Fibroblast of mammary gland (primary cell): ENCODE data around the gene DBN1.

Experiments
- DNase-seq: peaks from one replicate; pipeline ENCODE4 v3.0.0-alpha.2; 2010; ENCODE audit warnings: low read depth
- H3K4me3 ChIP-seq: 2 replicates; pipeline ENCODE4 v1.5.1; 2011; ENCODE audit warnings: low read depth, mild to moderate bottlenecking, low read length, moderate library complexity; ENCODE audit not compliant: control insufficient read depth
- TF ChIP-seq, protein P1 (sequence below): conservative IDR thresholded peaks from 2 replicates; pipeline ENCODE4 v1.5.1; 2011; ENCODE audit warnings: low read depth, low read length, inconsistent platforms; ENCODE audit not compliant: control insufficient read depth, insufficient read depth

Gene DBN1

DNA sequence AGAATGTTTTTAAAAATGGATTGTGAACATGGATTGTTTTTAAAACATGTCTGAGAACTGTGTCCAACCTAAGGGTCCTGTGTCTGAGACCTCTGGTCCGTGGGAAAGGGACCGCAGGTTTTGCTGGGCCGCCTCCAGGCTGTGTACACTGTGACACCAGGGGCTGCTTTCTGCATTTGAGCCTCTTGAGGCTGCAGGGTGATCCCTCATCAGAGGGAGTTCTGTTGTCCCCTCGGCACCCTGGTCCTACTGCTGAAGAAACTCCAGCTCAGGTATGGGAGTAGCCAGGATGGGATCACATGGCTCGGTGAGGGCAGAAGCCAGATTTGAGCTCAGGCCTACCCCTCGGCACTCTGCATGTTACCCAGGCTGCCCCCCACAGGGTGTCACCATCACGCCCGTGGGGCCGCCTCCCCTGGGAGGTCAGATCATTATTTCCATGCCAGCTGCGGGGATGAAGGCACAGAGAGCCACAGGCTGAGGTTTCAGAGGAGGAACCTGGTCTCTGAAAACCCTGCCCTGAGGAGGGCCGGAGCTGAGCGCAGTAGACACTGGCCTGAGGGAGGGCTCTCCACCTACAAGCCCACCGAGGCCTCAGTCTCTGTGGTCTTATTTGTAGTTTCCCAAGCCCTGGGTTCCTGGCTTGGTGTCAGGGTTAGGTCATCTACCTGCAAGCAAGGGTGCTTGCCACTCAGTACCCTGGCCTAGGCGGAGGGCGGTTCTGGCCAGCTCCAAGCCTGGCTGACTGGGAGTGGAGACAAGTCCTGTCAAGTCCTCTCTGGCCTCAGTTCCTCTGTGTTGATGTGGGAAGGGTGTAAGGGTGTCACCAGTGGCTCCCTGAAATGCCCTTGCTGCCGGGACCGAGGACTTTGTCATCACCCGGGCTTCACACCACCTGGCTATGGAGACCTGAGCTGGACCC, 24.0 kb downstream of the DBN1 start:
- H3K4me3 ChIP-seq, result no peak overlapping the region
- TF ChIP-seq, protein P1, sequence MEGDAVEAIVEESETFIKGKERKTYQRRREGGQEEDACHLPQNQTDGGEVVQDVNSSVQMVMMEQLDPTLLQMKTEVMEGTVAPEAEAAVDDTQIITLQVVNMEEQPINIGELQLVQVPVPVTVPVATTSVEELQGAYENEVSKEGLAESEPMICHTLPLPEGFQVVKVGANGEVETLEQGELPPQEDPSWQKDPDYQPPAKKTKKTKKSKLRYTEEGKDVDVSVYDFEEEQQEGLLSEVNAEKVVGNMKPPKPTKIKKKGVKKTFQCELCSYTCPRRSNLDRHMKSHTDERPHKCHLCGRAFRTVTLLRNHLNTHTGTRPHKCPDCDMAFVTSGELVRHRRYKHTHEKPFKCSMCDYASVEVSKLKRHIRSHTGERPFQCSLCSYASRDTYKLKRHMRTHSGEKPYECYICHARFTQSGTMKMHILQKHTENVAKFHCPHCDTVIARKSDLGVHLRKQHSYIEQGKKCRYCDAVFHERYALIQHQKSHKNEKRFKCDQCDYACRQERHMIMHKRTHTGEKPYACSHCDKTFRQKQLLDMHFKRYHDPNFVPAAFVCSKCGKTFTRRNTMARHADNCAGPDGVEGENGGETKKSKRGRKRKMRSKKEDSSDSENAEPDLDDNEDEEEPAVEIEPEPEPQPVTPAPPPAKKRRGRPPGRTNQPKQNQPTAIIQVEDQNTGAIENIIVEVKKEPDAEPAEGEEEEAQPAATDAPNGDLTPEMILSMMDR, result no peak
- no peak for DNase-seq

DNA sequence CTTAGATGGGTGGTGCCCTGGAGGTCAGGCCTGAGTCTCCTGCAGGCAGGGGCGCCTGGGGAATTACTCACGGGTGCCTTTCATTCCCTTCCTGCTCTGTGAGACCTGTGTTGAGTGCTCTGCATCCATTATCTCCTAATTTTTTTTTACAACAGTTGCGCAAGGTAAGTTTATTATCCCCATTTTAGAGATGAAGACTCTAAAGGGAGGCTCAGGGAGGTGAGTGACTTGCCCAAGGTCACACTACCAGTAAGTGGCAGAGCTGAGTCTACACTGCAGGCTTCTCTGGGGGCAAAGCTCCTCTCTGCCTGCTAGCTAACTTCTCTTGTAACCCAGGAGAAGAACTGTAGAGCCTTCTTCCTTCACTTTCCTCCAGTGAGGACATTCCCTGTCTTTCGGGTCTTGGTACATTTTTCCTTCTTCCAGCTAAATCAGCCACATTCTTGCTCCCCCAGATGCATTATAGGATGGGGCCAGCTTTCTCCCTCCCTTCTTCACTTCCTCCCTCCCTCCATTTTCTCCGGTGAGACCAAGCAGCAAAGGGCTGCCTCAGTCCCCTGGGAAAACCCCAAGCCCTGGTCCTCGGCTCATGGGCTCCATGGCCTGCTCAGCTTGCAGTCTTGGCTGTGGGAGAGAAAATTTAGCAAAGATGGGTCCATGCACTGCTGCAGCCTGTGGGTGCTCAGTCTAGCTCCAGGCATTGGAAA, 25.0 kb downstream of the DBN1 start:
- H3K4me3 ChIP-seq, result no peak overlapping the region
- DNase-seq, result no peak
- TF ChIP-seq, protein P1, result no peak

DNA sequence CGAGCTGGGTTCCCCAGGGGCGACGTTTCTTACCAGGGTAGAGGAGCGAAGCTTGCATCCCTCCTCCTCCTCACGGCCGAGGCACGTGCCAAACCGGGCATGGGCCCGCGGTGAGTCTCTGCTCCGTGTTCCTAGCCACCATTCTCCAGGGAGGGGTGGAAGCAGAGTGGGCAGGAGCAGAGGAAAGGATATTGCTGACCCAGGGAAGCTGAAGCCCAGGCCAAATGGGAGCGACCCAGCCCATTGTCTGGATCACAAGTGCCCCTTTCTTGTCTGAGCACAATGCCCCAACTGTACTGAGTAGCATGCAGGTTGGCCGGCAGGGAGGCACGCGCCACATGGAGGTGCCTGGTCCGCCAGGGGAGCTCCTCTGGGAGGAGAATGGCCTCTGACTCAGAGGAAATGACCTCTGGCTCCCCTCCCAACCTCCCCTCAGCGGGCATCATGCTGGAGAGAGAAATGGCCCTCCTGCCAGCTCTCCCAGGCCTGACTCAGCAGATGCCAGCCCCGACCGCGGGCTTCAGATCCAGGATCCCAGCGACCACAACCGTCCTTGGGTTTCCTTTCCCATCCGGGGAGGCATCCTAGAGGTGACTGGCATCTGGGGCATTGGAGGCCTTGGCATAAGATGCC, 25.7 kb downstream of the DBN1 start:
- TF ChIP-seq, protein P1, result no peak
- DNase-seq, result peak; percentile 80
- H3K4me3 ChIP-seq, result peak overlapping the region; percentile 46

DNA sequence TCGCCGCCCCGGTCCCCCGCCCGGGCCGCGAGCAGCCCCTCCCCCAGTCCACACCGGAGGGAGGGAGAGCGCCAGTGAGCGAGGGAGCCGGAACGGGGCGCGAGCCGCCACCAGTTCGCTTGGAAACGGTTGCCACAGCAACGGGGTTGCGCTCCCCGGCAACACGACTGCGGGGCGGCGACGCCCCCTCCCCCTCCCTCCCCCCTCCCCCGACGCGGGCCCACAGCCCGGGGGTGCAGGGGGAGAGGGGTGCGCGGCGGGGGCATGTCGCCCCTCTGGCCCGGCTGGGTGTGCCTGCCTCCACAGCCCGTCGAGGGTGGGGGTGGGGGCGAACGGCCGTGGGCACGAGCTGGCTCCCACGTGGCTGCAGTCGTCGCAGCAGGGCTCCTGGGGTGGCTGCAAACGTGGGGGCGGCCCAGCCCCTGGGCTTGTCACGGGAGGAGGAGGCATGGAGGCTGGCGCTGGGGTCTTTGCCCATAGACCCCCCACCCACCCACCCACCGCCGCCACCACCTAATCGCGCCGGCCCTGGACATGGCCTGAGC, 26.3 kb downstream of the DBN1 start:
- H3K4me3 ChIP-seq, result peak overlapping the region; percentile 46
- DNase-seq, result peak; percentile 36
- TF ChIP-seq, protein P1, result no peak

DNA sequence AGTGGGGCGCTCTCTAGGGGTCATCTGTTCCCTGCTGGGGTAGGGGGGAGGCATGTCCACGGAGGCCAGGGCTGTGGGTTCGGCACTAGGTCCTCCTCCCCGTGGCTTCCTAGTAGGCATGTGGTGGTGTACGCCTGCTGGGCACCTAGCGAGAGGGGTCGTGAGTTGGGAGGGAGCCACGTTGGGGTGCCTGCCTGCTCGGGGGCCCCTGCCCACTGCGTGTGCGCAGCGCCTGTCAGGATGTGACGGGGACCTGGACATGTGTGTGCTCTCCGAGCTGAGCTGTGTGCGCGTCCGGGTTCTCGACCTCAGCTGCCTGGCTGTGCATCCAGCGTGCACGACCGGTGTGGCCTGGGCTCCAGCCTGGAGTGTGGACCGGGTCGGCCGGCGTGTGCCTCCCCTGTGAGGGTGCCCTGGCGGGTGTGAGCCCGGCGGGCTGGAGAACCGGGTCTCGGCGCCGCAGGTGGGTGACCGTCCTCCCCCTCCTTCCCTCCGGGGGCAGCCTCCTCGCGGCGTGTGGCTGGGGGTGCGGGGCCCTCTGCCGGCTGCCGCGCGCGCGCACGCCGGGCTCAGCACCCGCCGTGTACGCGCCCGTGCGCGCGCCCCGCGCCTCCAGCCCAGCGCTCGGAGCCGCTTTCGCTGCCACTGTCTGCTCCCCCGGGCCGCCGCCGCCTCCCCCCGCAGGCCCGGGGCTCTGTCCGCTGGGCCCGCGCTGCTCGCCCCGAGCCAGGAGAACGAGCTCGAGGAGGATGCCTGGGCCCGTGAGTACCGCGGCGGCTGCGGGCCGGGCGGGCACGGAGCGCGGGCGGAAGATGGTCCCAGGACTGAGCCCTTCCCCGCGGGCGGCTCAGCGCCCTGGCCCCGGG, 27.0 kb downstream of the DBN1 start, which contains the start of gene PRR7:
TSS of gene PRR7 (plus strand) at position 615 of the 866 bp plus-strand sequence. CDS start 8,254 bp downstream, outside the sequence.
- TF ChIP-seq, protein P1, result no peak
- peak within 1 kb of the TSS; percentile 62 for H3K4me3 ChIP-seq
- DNase-seq, result peak; percentile 58

DNA sequence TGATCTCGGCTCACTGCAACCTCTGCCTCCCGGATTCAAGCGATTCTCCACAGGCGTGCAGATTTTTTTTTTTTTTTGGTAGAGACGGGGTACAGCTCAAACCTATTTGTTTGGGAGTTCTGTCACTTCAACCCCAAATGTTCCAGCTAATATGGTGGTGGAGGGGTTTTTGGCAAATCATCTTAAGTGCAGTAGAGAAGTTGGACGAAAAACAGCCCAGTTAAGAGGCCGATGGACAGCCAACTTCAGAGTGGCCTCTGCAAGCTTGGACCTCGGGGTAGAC, 27.6 kb downstream of the DBN1 start:
- TF ChIP-seq, protein P1, result no peak
- DNase-seq, result no peak
- H3K4me3 ChIP-seq, result peak overlapping the region; percentile 62
